GM20000 (cell line): ENCODE results near the gene VIT.

ENCODE experiments used
- DNase-seq: peaks from one replicate; pipeline ENCODE4 v3.0.0; 2012; ENCODE audit warnings: low spot score
- TF ChIP-seq, protein P1 (sequence below): IDR thresholded peaks from 2 replicates; pipeline ENCODE4 v1.5.1; 2012; ENCODE audit warnings: mild to moderate bottlenecking, control low read depth; ENCODE audit errors: extremely low read depth, missing control alignments

VIT gene

DNA sequence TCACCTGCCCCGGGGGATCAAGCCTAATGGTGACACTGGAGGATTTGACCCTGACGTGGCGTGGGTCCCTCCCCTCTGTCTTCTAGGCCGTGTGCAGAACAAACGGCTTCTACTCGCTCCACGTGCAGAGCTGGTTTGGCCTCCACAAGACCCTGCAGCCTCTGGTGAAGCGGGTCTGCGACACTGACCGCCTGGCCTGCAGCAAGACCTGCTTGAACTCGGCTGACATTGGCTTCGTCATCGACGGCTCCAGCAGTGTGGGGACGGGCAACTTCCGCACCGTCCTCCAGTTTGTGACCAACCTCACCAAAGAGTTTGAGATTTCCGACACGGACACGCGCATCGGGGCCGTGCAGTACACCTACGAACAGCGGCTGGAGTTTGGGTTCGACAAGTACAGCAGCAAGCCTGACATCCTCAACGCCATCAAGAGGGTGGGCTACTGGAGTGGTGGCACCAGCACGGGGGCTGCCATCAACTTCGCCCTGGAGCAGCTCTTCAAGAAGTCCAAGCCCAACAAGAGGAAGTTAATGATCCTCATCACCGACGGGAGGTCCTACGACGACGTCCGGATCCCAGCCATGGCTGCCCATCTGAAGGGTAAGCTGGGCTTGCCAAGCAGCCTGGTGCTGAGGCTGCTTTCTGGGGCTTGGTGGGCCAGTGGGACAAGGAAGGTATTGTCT is 112.0 kb downstream of the VIT start:
- TF ChIP-seq, protein P1, sequence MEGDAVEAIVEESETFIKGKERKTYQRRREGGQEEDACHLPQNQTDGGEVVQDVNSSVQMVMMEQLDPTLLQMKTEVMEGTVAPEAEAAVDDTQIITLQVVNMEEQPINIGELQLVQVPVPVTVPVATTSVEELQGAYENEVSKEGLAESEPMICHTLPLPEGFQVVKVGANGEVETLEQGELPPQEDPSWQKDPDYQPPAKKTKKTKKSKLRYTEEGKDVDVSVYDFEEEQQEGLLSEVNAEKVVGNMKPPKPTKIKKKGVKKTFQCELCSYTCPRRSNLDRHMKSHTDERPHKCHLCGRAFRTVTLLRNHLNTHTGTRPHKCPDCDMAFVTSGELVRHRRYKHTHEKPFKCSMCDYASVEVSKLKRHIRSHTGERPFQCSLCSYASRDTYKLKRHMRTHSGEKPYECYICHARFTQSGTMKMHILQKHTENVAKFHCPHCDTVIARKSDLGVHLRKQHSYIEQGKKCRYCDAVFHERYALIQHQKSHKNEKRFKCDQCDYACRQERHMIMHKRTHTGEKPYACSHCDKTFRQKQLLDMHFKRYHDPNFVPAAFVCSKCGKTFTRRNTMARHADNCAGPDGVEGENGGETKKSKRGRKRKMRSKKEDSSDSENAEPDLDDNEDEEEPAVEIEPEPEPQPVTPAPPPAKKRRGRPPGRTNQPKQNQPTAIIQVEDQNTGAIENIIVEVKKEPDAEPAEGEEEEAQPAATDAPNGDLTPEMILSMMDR: no peak
- DNase-seq: no peak

DNA sequence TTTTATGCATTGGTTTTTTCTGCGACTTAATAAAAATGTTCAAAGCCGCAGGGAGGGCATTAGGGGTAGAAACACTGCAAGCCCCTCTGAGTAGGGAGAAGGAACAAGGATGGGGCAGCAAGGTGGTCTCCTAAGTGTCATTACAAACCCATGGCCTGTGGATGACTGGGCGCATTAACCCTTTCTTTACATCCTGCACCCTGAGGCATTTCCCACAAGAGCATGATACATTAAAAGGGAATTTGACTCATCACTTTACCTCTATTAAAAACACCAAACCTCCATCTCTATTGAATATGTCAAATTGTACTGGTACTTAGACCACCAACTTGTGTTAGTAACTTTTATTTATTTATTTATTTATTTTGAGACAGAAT is 112.5 kb downstream of the VIT start:
- TF ChIP-seq, protein P1: no peak
- DNase-seq: no peak

DNA sequence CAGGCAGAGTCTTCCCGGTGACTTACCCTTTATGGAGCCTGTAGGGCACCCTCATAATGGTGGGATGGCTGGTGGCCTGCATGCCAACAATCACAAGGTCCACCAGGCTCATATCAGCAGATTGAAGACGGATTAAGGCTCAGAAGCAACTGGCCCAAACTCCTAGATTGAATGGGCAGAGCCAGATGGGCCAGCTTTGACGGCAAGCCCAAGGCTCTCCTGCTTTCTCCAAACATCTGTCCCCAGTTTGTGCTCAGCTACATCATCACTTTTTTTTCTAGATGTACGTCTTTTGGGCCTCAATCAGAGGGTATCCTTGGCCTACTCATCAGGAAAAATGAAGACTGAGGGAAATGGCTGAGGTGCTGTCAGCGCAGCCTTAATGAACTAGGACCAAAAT is 114.6 kb downstream of the VIT start:
- TF ChIP-seq, protein P1: no peak
- no peak for DNase-seq

DNA sequence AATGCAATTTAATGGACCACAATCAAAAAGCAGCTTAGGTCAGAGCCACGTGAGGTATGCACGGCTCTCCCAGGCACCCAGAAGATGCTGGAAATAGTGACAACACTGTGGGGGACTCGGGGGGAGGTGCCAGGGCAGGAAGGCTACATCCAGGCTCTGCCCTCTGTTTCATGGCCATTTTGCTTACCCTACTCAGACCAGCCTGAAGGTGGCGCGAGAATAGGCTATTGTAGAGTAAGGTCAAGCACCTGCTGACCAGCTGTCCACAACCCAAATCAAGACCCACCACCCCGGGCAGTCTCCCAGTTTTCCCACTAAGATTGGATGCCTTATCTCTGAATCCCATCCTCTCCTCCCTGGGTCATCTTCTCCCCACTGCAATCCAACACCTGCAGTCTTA is 115.7 kb downstream of the VIT start:
- TF ChIP-seq, protein P1: no peak
- DNase-seq: no peak

DNA sequence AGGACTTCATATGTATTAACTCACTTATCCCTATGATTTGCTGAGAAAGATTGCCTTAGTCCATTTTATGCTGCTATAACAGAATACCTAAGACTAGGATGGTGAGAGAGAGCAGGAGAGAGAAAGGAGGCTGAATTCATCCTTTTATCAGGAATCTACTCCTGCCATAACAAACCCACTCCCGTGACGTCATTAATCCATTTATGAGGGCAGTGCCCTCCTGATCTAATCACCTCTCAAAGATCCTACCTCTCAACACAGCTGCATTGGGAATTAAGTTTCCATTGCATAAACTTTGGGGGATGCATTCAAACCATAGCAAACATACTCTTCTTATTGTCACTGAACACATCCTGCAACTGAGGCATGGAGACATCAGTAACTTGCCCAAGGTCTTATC is 122.0 kb downstream of the VIT start:
- TF ChIP-seq, protein P1: no peak
- DNase-seq: no peak

DNA sequence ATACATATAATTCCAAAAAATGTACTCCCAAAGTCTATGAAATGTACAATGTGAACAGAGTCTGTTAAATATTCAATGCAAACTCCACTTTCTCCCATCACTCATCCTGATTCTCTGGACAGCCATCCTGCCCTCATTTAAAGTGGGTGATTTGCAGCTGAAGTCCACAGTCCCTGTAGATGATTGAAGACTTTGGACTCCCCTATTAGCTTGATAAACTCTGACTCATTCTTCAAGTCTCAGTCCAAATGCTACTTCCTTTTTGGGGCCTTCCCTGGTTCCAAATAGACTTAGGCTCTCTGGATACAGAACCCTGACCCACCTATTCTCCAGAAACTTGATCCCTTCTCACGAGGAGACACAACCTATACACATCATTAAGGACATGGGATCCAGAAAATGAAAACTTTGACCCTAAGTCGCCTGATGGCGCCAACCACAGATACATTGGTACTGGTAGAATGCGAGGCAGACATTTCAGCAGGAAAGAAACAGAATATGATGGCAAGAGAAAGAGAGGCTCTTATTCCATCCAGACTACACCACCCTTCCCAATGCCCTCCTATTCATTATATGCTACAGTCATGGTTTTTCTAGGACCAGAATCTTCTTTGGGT is 122.7 kb downstream of the VIT start:
- DNase-seq: no peak
- TF ChIP-seq, protein P1: no peak

DNA sequence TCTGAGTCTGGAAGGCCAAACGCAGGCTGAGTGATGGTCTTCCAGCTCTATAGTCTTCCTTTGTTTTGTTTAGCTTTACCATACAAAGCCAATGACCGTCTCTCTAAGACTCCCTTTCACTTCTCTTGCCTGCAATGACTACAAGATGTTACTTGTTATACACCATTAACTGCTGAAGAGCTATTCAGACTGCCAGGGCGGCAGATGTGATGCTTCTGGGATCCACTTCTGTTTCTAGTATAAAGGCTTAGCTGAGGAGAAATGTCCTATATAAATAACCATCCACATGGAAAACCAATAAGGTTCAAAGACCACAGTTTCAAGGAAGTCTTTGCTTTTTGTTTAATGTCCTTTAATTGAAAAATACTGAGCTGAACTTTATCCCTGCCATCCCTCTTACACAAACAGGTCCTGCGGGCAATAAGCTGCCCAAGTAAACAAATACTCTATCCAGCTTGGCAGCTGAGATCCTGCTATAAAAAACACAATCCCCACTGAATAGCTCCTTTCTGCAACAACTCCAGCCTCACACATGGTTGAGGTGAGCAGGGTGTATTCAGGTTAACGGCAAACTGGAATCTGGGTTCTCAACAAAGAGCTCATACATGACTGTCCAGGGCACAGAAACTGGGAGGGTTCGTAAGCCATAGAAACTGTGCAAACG is 124.6 kb downstream of the VIT start:
- no peak for DNase-seq
- TF ChIP-seq, protein P1: no peak
